GM18951 (cell line): ENCODE data around the gene LRMDA.

Source experiments
- POLR2A ChIP-seq: IDR thresholded peaks from 4 replicates; pipeline ENCODE4 v1.6.1; 2011; ENCODE audit warnings: mild to moderate bottlenecking; ENCODE audit not compliant: insufficient read length, insufficient read depth; ENCODE audit errors: extremely low read depth
- in situ Hi-C: fragments of 300-500 bp; cut with MboI; formaldehyde crosslinking; loops from one replicate; pipeline ENCODE4 v1.12.0; 2022; ENCODE audit warnings: low sequenced_read_pairs, mixed read lengths, inconsistent platforms; ENCODE audit not compliant: unreplicated experiment

LRMDA gene

GRCh38 chr10:75547391-75548298, 116.2 kb downstream of the LRMDA start:
- no peak for TF ChIP-seq POLR2A
- in situ Hi-C loops: no loop called here

GRCh38 chr10:75548356-75548755, 116.9 kb downstream of the LRMDA start:
- in situ Hi-C loops: no loop called here
- TF ChIP-seq POLR2A: no peak

- in situ Hi-C loops: no loop called here
- TF ChIP-seq POLR2A: no peak
Measured at GRCh38 chr10:75550191-75550590, 118.8 kb downstream of the LRMDA start.

GRCh38 chr10:75552171-75552570, 120.7 kb downstream of the LRMDA start:
- no peak for TF ChIP-seq POLR2A
- in situ Hi-C loops: no loop called here

- no peak for TF ChIP-seq POLR2A
- in situ Hi-C loops: no loop called here
Measured at GRCh38 chr10:75553550-75553949, 122.1 kb downstream of the LRMDA start.

DNA sequence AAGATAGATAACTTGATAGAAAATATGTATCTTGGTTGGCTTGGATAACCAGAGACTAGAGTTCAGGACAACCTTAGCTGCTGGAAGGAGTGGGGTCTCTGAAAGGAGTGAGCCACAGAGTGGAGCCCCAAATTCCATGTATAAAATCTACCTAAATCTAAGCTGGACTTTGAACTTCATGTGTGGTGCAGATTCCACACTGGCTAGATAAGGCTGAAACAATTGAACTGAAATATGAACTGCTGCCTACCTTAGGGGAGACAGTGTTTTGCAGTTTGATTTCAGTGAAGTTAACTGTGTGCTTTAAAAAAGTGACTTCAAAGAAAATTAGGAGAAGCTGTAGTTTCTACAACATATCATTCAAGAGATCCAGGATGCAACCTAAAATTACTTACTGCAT, 123.9 kb downstream of the LRMDA start:
- TF ChIP-seq POLR2A: no peak
- in situ Hi-C loops: no loop called here

- in situ Hi-C loops: no loop called here
- TF ChIP-seq POLR2A: no peak
Measured at GRCh38 chr10:75556320-75556719, 124.9 kb downstream of the LRMDA start.

GRCh38 chr10:75565286-75566251, 134.1 kb downstream of the LRMDA start:
- TF ChIP-seq POLR2A: no peak
- in situ Hi-C loops: no loop called here

GRCh38 chr10:75568450-75569130, 137.2 kb downstream of the LRMDA start:
- TF ChIP-seq POLR2A: no peak
- in situ Hi-C loops: no loop called here

- in situ Hi-C loops: no loop called here
- TF ChIP-seq POLR2A: no peak
Measured at GRCh38 chr10:75569506-75569905, 138.1 kb downstream of the LRMDA start.

DNA sequence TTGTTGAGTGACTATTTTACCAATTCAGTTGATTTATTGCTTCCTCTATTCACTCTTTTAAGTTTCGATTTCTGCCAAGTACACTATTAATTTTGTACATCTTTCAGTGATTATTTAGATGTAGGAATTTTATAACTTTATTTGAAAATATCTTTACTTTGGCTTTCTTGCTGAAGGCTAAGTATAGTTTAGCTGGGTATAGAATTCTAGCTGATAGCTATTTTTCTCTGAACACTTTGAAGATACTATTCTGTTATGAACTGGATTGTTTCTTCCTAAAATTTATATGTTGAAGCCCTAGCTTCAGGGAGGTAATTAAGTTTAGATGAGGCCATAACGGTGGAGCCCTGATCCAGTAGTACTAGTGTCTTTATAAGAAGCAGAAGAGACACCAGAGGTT, 141.1 kb downstream of the LRMDA start:
- TF ChIP-seq POLR2A: no peak
- in situ Hi-C loops: no loop called here

GRCh38 chr10:75575940-75576339, 144.5 kb downstream of the LRMDA start:
- no peak for TF ChIP-seq POLR2A
- in situ Hi-C loops: no loop called here

DNA sequence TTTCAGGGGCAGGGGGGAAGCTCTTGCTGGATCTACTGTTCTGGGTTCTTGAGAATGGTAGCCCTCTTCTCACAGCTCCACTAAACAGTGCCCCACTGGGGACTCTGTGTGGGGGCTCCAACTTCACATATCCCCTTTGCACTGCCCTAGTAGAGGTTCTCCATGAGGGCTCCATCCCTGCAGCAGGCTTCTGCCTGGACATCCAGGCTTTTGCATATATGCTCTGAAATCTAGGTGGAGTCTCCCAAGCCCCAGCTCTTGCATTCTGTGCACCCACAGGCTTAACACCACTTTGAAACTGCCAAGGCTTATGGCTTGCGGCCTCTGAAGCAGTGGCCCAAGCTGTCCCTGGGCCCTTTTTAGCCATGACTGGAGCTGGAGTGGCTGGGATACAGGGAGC, 150.7 kb downstream of the LRMDA start:
- no peak for TF ChIP-seq POLR2A
- in situ Hi-C loops: no loop called here

GRCh38 chr10:75585294-75585693, 153.9 kb downstream of the LRMDA start:
- in situ Hi-C loops: no loop called here
- no peak for TF ChIP-seq POLR2A
